Mesendoderm (in vitro differentiated cells): ENCODE data around the gene FIBCD1.

Experiments used
- DNase-seq: peaks from one replicate; pipeline ENCODE4 v3.0.0; 2013
- H2AK5ac ChIP-seq: 2 replicates; pipeline ENCODE4 v1.6.1; 2013; ENCODE audit warnings: low read length, inconsistent platforms
- H2BK120ac ChIP-seq: 2 replicates; pipeline ENCODE4 v1.6.1; 2013; ENCODE audit warnings: low read depth, mild to moderate bottlenecking, low read length, moderate library complexity, mixed read lengths
- H2BK15ac ChIP-seq: replicated peaks from 2 replicates; pipeline ENCODE4 v1.6.1; 2013; ENCODE audit warnings: low read depth, mild to moderate bottlenecking, moderate library complexity
- H2BK5ac ChIP-seq: 2 replicates; pipeline ENCODE4 v1.6.1; 2013; ENCODE audit warnings: low read length, inconsistent platforms
- H3K18ac ChIP-seq: 2 replicates; pipeline ENCODE4 v1.6.1; 2013; ENCODE audit warnings: mild to moderate bottlenecking, low read length, mixed read lengths
- H3K23ac ChIP-seq: one replicate; pipeline ENCODE4 v1.6.1; 2013; ENCODE audit warnings: low read length
- H3K27ac ChIP-seq: 2 replicates; pipeline ENCODE4 v1.5.1; 2013; ENCODE audit warnings: low read depth, mild to moderate bottlenecking, inconsistent platforms, low read length, moderate library complexity
- H3K27me3 ChIP-seq: 2 replicates; pipeline ENCODE4 v1.6.1; 2013; ENCODE audit warnings: low read length, control low read depth, mild to moderate bottlenecking, inconsistent platforms; ENCODE audit not compliant: insufficient read depth, poor library complexity
- H3K36me3 ChIP-seq: 2 replicates; pipeline ENCODE4 v1.6.1; 2013; ENCODE audit warnings: low read length, inconsistent platforms; ENCODE audit not compliant: control insufficient read depth, insufficient read depth
- H3K4ac ChIP-seq: one replicate; pipeline ENCODE4 v1.6.1; 2013; ENCODE audit warnings: low read depth, mild to moderate bottlenecking, low read length, moderate library complexity
- H3K4me1 ChIP-seq: 2 replicates; pipeline ENCODE4 v1.6.1; 2013; ENCODE audit warnings: low read depth, low read length, inconsistent platforms; ENCODE audit not compliant: control insufficient read depth
- H3K4me2 ChIP-seq: 2 replicates; pipeline ENCODE4 v1.6.1; 2013; ENCODE audit warnings: low read length
- H3K4me3 ChIP-seq: 2 replicates; pipeline ENCODE4 v1.5.1; 2013; ENCODE audit warnings: mild to moderate bottlenecking, low read length
- H3K56ac ChIP-seq: one replicate; pipeline ENCODE4 v1.6.1; 2013; ENCODE audit warnings: low read length
- H3K79me1 ChIP-seq: 2 replicates; pipeline ENCODE4 v1.6.1; 2013; ENCODE audit warnings: low read length, inconsistent platforms
- H3K79me2 ChIP-seq: 2 replicates; pipeline ENCODE4 v1.6.1; 2013; ENCODE audit warnings: mild to moderate bottlenecking, low read length; ENCODE audit not compliant: control insufficient read depth, insufficient read depth
- H3K9ac ChIP-seq: 2 replicates; pipeline ENCODE4 v1.6.1; 2013; ENCODE audit warnings: low read length, inconsistent platforms
- H4K5ac ChIP-seq: one replicate; pipeline ENCODE4 v1.6.1; 2013; ENCODE audit warnings: low read length
- H4K8ac ChIP-seq: one replicate; pipeline ENCODE4 v1.6.1; 2013; ENCODE audit warnings: low read depth, mild to moderate bottlenecking, control low read depth, low read length, moderate library complexity
- WGBS: extraction: QIAGEN DNeasy Blood & Tissue Kit; methylation state at CpG from one replicate; pipeline ENCODE4 v1.1.7; 2013; ENCODE audit warnings: low lambda C conversion rate, missing lambda C conversion rate; ENCODE audit not compliant: insufficient coverage; ENCODE audit errors: extremely low coverage; 5-methylcytosine and 5-hydroxymethylcytosine counted together

The FIBCD1 gene

DNA sequence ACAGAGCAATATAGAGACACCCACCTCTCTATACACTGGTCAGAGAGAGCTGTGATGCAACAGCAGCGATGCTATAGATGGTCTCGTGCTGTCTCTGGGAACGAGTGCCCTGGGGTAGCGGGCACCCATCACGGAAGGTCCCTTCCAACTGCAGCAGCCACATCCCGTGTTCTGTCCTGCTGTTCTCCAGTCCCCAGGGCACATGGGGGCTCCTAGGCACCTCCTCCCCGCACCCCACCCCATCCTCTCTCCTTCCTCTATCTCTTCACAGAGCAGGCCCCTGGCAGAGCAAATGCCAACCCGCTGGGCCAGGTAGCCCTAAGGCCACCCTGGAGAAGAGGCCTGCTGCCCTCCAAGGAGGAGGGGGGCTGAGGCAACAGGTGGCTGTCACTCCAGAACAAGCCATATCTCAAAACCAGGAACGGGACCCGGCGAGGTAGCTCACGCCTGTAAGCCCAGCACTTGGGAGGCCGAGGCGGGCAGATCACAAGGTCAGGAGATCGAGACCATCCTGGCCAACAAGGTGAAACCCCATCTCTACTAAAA lies 8.2 kb downstream of the FIBCD1 start:
- no peak overlapping the region for H3K18ac ChIP-seq
- H3K4ac ChIP-seq = no peak overlapping the region
- DNase-seq = no peak
- no peaks in the 10 kb centered on the region for H3K36me3 ChIP-seq
- no peak overlapping the region for H2BK15ac ChIP-seq
- H3K56ac ChIP-seq = no peak overlapping the region
- H2BK120ac ChIP-seq = no peak overlapping the region
- no CpG with 5 or more reads among the region's 15 CpGs for WGBS
- peaks cover 2% of the 10 kb centered on the region for H3K4me1 ChIP-seq
- no peaks in the 10 kb centered on the region for H3K27me3 ChIP-seq
- H2BK5ac ChIP-seq = no peak overlapping the region
- no peaks in the 10 kb centered on the region for H3K79me1 ChIP-seq
- no peak overlapping the region for H3K23ac ChIP-seq
- no peak overlapping the region for H3K4me2 ChIP-seq
- no peak overlapping the region for H3K9ac ChIP-seq
- no peak overlapping the region for H3K4me3 ChIP-seq
- H3K79me2 ChIP-seq = no peaks in the 10 kb centered on the region
- no peak overlapping the region for H4K8ac ChIP-seq
- H3K27ac ChIP-seq = no peak overlapping the region
- H4K5ac ChIP-seq = no peak overlapping the region
- H2AK5ac ChIP-seq = no peak overlapping the region

GRCh38 chr9:130930132-130930803 lies 8.8 kb downstream of the FIBCD1 start:
- Histone ChIP-seq H3K4me1 (peaks cover 2% of the 10 kb centered on the region), H3K56ac (no peak overlapping the region), H3K79me2 (no peaks in the 10 kb centered on the region), H3K79me1 (no peaks in the 10 kb centered on the region), H3K23ac (no peak overlapping the region), H4K8ac (no peak overlapping the region), H2BK5ac (no peak overlapping the region), H3K4me3 (no peak overlapping the region), H2BK120ac (no peak overlapping the region), H3K36me3 (no peaks in the 10 kb centered on the region), H2BK15ac (no peak overlapping the region), H3K9ac (no peak overlapping the region), H3K27me3 (no peaks in the 10 kb centered on the region), H3K27ac (no peak overlapping the region), H3K18ac (no peak overlapping the region), H4K5ac (no peak overlapping the region), H3K4me2 (no peak overlapping the region), H2AK5ac (no peak overlapping the region), H3K4ac (no peak overlapping the region)
- no peak for DNase-seq
- no CpG with 5 or more reads among the region's 23 CpGs for WGBS

DNA sequence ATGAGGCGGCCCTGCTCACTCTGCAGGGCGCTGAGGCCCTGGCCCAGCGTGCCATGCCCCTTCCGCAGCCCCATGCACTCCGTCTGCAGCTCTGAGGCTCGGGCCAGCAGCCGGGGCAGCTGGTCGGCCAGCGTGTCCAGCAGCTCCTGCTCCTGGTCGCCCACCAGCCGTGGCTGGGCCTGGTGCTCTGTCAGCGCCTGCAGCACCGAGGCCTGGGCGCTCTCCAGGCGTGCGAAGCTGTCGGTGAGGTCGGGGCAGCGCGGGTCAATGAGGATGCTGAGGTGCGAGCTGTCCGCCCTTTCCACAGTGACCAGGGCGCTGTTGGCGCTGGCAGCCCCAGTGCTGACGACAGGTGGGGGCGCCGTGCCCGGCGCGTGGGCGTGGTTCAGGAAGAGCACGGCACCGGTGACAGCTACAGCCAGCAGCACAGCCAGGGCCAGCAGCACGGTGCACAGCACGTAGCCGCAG lies 9.4 kb downstream of the FIBCD1 start:
- H3K27ac ChIP-seq = no peak overlapping the region
- H3K36me3 ChIP-seq = no peaks in the 10 kb centered on the region
- H2AK5ac ChIP-seq = no peak overlapping the region
- H3K18ac ChIP-seq = no peak overlapping the region
- H2BK5ac ChIP-seq = no peak overlapping the region
- H3K79me2 ChIP-seq = no peaks in the 10 kb centered on the region
- no peak overlapping the region for H3K23ac ChIP-seq
- H3K27me3 ChIP-seq = no peaks in the 10 kb centered on the region
- H2BK15ac ChIP-seq = no peak overlapping the region
- no peak for DNase-seq
- WGBS = no CpG with 5 or more reads among the region's 36 CpGs
- no peak overlapping the region for H3K4me2 ChIP-seq
- H3K4me1 ChIP-seq = peaks cover 2% of the 10 kb centered on the region
- no peak overlapping the region for H4K5ac ChIP-seq
- no peak overlapping the region for H3K9ac ChIP-seq
- no peak overlapping the region for H4K8ac ChIP-seq
- H3K4ac ChIP-seq = no peak overlapping the region
- H3K56ac ChIP-seq = no peak overlapping the region
- no peaks in the 10 kb centered on the region for H3K79me1 ChIP-seq
- no peak overlapping the region for H2BK120ac ChIP-seq
- no peak overlapping the region for H3K4me3 ChIP-seq

- H4K8ac ChIP-seq = no peak overlapping the region
- no peak overlapping the region for H4K5ac ChIP-seq
- H3K18ac ChIP-seq = no peak overlapping the region
- no peak for DNase-seq
- WGBS = no CpG with 5 or more reads among the region's 14 CpGs
- no peak overlapping the region for H3K56ac ChIP-seq
- no peak overlapping the region for H3K4me2 ChIP-seq
- no peak overlapping the region for H2AK5ac ChIP-seq
- no peaks in the 10 kb centered on the region for H3K36me3 ChIP-seq
- H3K79me2 ChIP-seq = no peaks in the 10 kb centered on the region
- no peak overlapping the region for H2BK15ac ChIP-seq
- no peak overlapping the region for H2BK5ac ChIP-seq
- H2BK120ac ChIP-seq = no peak overlapping the region
- H3K4ac ChIP-seq = no peak overlapping the region
- H3K27ac ChIP-seq = no peak overlapping the region
- H3K4me3 ChIP-seq = no peak overlapping the region
- no peaks in the 10 kb centered on the region for H3K27me3 ChIP-seq
- H3K9ac ChIP-seq = no peak overlapping the region
- H3K79me1 ChIP-seq = no peaks in the 10 kb centered on the region
- peaks cover 2% of the 10 kb centered on the region for H3K4me1 ChIP-seq
- no peak overlapping the region for H3K23ac ChIP-seq
These were observed 10.8 kb downstream of the FIBCD1 start for GRCh38 chr9:130927995-130928900.

DNA sequence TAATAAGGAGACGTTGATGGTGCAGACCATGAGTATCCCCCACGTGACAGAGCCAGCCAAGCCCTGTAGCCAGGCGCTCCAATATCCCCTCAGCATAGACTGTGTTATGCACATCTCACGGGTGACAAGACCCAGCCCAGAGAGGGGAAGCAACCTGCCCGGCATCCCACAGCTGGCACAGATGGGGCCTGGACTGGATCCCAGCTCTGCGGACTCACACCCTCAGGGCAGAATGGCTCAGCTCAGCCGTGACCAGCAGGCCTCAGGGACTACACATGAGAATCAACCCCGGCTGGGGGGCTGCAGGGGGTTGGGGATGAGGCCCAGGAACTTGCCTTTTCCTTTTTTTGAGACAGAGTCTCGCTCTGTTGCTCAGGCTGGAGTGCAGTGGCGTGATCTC lies 11.7 kb downstream of the FIBCD1 start:
- H3K23ac ChIP-seq = no peak overlapping the region
- H3K79me1 ChIP-seq = no peaks in the 10 kb centered on the region
- no peak overlapping the region for H3K4ac ChIP-seq
- no peaks in the 10 kb centered on the region for H3K4me1 ChIP-seq
- H4K5ac ChIP-seq = no peak overlapping the region
- no peak overlapping the region for H3K27ac ChIP-seq
- no peak for DNase-seq
- H2BK5ac ChIP-seq = no peak overlapping the region
- H2BK15ac ChIP-seq = no peak overlapping the region
- H3K79me2 ChIP-seq = no peaks in the 10 kb centered on the region
- no peak overlapping the region for H3K4me3 ChIP-seq
- no peak overlapping the region for H4K8ac ChIP-seq
- no CpG with 5 or more reads among the region's 10 CpGs for WGBS
- H3K18ac ChIP-seq = no peak overlapping the region
- no peak overlapping the region for H3K56ac ChIP-seq
- H3K4me2 ChIP-seq = no peak overlapping the region
- H3K36me3 ChIP-seq = no peaks in the 10 kb centered on the region
- no peak overlapping the region for H2AK5ac ChIP-seq
- no peaks in the 10 kb centered on the region for H3K27me3 ChIP-seq
- H2BK120ac ChIP-seq = no peak overlapping the region
- no peak overlapping the region for H3K9ac ChIP-seq
